ENCODE measurements around the gene MYO16. TPM values are rescaled to one million over a fixed set of nuclear protein-coding genes. Genes with fewer than 3 reads are reported as not detected.

Gene MYO16
- total RNA-seq, 1 donor from 2014 or later = 1.2 TPM

DNA sequence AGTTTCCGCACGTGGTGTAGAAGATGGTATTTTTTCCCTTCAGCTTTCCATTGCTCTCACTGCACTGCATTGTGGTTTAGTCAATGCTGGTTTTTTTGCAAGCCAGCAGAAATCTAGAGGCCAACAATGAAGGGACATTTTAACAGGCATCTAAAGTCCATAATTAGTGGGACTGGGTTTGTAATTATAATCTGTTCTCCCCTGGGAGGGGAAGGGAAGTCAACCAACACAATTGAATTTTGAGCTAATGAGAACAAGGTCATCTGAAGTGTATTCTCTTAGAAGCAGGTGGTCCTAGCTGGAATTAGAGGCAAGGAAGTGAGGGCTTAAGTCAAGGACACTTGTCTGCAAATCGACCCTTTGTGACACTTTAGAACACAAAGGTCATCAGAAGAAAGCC is 156.4 kb downstream of the MYO16 start:
- TF ChIP-seq, protein P1, sequence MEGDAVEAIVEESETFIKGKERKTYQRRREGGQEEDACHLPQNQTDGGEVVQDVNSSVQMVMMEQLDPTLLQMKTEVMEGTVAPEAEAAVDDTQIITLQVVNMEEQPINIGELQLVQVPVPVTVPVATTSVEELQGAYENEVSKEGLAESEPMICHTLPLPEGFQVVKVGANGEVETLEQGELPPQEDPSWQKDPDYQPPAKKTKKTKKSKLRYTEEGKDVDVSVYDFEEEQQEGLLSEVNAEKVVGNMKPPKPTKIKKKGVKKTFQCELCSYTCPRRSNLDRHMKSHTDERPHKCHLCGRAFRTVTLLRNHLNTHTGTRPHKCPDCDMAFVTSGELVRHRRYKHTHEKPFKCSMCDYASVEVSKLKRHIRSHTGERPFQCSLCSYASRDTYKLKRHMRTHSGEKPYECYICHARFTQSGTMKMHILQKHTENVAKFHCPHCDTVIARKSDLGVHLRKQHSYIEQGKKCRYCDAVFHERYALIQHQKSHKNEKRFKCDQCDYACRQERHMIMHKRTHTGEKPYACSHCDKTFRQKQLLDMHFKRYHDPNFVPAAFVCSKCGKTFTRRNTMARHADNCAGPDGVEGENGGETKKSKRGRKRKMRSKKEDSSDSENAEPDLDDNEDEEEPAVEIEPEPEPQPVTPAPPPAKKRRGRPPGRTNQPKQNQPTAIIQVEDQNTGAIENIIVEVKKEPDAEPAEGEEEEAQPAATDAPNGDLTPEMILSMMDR (conservative IDR thresholded peaks at IDR 0.05; ENCODE audit: low read depth, low read length) = no peak
- no peak for DNase-seq (ENCODE audit: low read depth)
- H3K4me3 ChIP-seq (ENCODE audit: low read depth, low read length) = no peak overlapping the region

DNA sequence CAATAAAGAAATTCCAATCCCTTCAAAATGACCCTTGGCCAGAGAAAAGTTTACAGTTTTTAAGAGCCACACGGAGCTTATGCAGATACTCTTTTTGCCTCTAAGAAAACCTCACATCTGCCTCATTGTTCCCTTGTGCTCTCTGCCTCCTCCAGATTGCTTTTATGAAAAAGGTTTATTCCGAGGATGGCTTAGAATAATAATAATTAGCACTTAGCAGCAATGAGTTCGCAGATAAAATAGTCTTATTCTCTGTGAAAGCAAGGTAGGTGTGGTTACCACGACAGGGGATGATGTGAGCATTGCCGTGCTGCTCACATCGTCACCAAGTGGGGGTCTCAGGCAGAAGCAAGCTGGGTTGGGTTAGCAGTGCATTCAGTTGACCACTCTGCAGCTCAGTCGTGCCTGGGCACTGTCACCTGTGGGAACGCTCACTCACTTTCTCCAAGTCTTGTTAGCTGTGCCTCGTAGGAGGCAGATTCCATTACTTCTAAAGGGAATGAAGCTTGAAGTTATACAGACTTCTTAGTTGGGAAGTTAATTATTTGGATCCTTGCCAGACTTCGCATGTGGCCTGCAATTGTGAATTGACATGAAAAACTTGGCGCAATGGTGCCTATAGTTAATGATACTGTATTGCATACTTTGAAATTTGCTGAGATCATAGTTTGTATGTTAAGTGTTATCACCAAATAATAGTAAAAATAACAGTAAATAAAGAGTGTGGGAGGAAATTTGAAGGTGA is 157.2 kb downstream of the MYO16 start:
- H3K4me3 ChIP-seq (ENCODE audit: low read depth, low read length) = no peak overlapping the region
- no peak for DNase-seq (ENCODE audit: low read depth)
- TF ChIP-seq, protein P1 (conservative IDR thresholded peaks at IDR 0.05; ENCODE audit: low read depth, low read length) = no peak

DNA sequence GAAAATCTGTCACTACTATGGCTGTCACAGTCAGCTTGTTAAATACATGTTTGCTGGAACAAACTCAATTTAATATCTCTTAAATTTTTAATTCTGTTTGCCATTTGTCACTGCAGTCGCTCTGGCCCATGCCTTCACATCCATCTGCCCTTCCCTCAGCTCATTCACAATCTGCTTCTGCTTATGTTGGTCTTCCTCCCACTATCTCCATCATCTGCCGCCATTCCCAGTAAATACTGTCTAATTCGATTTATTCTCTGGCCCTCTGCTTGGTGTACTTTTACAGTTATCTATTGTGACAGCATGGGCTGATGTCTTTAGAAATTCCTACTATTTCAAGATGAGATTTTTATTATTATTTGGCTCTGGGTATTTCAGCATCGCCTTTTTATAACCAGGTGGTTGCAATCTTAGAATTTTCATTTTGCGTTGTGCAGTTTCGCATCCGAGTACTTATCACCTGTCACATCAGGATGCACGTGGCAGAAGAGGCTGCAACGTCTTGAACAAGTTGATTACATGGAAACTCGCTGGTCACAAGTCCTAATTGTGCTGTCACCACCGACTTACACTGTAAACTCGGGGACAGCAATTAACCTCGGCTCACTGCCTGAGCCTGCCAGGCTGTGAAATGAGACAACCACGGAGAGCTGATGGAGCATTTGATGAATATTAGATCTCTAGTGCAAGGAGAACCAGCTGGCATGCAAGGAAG is 158.4 kb downstream of the MYO16 start:
- no peak overlapping the region for H3K4me3 ChIP-seq (ENCODE audit: low read depth, low read length)
- TF ChIP-seq, protein P1 (conservative IDR thresholded peaks at IDR 0.05; ENCODE audit: low read depth, low read length) = no peak
- no peak for DNase-seq (ENCODE audit: low read depth)

DNA sequence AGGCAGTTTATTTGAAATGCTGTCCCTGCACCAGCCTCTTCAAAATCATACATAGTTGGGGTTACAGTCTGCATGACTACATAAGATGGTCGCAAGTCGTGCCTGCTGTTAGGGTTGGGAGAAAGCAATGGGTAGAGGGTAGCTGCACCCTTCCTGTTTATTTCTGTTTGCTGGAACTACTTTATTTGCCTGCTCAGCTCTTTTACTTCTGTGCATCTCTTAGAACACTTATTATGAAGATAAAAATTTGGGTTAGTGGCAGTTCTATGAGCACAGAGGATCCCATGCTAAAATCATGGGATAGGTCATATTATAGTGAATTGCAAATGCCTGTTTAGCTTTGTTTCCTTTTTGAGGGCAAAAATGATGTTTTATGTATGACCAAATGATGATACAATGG is 160.1 kb downstream of the MYO16 start:
- TF ChIP-seq, protein P1 (conservative IDR thresholded peaks at IDR 0.05; ENCODE audit: low read depth, low read length) = no peak

DNA sequence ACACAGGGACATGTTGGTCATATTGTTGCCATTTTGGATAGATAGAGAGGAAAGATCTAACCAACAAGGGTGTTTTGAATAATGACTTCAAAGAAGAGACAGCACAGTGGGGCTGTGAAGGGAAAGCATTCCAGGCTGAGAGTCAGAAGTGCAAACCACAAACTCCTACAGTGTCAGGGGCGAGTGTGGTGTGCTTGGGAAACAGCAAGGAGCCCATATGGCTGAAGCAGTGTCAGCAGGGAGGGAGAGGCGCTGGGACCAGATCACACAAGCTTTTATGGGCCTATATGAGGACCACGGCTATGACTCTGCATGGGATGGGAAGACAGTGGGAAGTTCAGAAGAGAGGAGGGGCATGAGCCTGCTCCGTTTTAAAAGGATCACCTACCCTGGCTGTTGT is 166.4 kb downstream of the MYO16 start:
- TF ChIP-seq, protein P1 (conservative IDR thresholded peaks at IDR 0.05; ENCODE audit: low read depth, low read length) = no peak
- no peak overlapping the region for H3K4me3 ChIP-seq (ENCODE audit: low read depth, low read length)
- DNase-seq (ENCODE audit: low read depth) = no peak

More for the DNA sequence above, 160.1 kb downstream of the MYO16 start:
- no peak overlapping the region for H3K4me3 ChIP-seq (ENCODE audit: low read depth, low read length)
- DNase-seq (ENCODE audit: low read depth) = no peak

DNA sequence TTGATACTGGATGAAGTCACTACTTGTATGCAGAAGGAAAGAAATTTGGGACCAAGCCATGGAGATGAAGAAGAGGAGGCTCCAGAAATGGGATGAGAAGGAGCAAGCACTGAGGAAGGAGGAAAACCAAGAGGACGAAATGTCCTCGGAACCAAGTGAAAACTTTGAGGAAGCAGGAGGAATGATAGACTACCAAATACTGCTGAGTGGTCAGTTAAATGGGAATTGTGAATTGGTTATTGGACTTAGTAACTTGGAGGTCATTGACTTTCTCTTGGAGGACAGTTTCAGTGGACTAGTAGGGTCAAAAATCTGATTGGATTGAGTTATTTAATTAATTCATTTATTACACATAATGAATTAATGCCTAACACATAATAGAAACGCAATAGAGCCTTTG is 167.9 kb downstream of the MYO16 start:
- no peak for DNase-seq (ENCODE audit: low read depth)
- H3K4me3 ChIP-seq (ENCODE audit: low read depth, low read length) = no peak overlapping the region
- TF ChIP-seq, protein P1 (conservative IDR thresholded peaks at IDR 0.05; ENCODE audit: low read depth, low read length) = no peak
